GM21360 (cell line): ENCODE measurements around the gene CFAP57.

Experiments used
- ATAC-seq: cut with Tn5 transposase; IDR thresholded peaks from one replicate; pipeline ENCODE4 v1.9.1; 2021; ENCODE audit warnings: mild to moderate bottlenecking, moderate library complexity; ENCODE audit not compliant: unreplicated experiment

CFAP57 gene

DNA sequence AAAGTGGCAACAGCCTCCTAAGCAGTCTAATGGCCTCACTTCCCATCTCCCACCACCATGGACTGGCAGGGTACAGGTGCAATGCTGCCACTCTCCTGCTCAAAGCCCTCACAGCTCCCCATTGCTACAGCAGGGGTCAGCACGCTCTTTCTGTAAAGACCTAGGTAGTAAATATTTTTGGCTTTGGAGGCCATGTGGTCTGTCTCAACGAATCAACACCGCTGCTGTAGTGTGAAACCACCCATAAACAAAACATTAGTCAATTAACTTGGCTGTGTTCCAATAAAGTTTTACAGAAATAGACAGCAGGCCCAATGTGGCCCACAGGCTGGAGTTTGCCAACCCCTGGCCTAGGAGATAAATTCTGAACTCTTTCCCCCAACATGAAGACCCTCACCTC, 53.0 kb downstream of the CFAP57 start:
- no peak for ATAC-seq

DNA sequence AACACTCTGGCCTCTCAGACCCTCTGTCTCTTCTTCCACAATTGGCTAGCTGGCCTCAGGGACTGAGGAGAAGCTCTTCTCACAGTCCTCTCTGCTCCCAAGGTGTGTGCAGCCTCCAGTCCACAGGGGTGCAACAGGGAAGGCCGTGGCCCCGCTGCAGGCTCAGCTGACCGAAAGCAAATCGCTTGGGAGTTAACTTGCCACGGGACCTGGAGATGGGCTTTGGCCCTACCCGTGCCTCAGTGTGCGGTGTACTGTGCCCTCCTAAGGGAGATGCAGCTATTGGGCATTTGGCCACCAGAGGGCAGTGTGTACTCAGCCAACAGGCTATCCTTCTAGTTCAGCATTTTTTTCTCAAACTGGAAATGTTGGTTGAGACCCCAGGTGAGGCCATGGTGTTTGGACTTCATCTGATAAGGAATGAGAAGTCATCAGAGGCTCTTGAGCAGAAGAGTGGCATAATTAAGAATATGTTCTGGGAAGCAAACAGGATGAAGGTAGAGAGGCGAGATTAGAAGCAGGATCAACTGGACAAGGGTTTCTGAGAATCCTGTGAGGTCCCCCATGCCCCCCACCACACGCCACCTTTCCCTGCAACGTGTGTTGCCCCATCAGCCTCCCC, 55.1 kb downstream of the CFAP57 start:
- no peak for ATAC-seq

DNA sequence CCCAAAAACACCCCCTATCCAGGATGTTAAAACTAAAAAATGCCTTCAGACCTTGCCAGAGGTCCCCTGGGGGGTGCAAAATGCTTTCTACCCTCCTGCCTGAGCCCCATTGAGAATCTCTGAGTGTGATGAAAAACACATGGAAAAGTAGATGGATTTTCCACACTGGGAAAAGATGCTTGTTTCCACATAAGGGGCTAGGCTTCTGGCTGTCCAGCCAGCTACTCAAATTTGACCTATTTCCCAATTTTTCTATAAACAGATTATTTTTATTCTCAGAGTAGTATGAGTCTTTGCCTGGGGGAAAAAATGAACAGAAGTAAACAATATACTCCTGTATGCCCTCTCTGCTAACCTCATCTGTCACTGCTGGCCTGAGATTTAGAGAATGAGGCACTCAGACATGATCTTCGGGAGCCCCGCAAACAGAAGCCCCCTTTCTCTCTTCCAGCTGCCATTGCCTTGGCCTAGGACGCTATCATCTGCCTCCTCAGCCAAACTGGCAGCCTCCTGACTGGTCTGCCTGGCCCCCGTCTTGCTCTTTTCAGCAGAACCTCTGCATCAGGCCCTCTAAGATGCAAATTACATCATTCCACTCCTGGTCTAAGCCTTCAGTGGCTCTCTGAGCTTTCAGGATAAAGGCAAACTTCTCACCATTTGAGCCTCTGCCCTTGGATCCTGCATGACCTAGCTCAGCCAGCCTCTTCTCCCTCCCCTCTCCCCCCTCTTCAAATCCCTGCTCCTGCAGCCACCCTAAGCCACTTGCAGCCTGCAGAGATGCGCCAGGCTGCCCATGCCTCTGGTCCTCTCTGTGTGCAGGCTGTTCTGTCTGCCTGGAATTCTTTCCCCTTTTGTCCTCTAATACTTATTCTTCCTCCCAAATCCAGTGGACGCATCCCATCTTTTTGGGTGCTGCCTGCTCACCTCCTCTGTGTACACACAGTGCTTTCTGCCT, 58.0 kb downstream of the CFAP57 start:
- no peak for ATAC-seq

DNA sequence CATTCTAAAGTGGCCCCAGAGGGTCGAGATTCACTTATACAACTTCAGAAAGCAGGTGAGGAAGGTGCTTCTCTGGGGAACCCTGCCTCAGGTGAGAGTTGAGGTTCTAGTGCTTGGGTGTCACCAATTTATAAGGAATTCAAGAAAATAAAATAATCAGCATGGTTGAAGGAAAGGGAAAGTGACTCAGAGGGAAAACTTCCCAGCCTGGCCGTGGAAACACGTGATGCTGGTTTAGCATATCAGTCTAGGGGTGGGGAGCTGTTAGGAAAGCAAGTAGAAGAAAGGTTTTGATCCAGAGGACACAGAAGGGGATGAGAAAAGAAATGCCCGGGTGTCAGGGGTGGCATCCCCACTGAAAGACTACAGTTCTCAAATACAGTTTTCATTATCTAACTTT, 59.9 kb downstream of the CFAP57 start:
- ATAC-seq = no peak

DNA sequence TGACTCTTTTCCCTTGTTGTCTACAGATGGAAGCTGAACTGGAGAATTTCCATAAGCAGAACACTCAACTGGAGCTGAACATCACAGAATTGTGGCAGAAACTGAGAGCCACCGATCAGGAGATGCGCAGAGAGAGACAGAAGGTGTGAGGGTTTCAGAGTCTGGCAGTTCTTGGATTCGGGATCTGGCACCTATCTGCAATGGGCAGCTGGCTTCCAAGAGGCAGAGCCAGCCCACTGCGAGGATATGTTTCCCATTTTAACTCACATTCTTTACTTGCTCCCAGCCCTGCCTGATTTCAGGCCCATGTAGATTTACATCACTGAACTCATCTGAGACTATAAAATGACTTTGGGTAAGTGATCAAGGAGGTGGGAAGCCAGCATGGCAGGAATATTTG, 60.4 kb downstream of the CFAP57 start:
- no peak for ATAC-seq

DNA sequence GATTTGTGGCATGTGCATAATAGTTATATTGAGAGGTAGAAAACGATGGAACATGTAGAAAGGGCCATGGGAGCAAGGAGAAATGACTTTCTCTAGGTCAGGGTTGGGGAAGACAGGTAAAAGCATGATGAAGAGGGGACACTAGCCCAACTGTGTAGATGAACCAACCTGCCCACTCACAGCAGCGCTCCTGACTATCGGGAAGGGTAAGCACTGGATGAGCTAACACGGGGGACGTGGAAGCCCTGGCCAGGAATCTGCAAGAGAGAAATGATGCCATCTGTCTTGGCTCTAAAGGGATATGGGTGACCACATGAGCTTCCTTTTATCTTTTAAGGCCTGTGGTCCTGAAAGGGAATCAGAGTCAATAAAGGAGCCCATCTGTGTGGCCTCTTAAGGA, 61.5 kb downstream of the CFAP57 start:
- no peak for ATAC-seq

DNA sequence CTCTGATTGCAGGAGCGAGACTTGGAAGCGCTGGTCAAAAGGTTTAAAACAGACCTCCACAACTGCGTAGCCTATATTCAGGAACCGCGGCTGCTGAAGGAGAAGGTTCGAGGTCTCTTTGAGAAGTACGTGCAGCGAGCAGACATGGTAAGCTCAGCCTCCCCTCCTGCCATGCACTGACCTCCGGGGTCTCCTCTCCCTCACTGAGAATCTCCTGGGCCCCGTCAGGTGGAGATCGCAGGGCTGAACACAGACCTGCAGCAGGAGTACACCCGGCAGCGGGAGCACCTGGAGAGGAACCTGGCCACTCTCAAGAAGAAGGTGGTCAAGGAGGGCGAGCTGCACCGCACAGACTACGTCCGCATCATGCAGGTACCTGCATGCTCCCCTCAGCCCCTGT, 62.1 kb downstream of the CFAP57 start:
- no peak for ATAC-seq

DNA sequence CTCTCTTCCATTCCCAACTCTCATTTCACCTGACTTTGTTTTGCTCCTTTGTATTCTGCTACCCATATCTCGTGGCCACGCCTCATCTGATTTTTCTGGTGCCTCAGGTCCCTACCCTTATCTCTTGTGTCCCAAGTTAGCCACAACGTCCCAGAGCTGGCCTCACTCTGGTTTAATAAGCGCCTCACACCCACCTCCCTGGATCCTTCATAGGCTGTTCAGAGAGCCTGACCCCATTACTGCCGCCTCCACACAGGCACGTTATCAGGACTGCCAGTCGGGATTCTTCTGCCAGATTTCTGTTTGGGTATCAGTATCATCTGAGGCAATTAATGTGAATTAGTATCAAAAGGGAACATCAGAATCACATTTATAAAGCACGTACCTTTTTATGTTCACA, 62.9 kb downstream of the CFAP57 start:
- no peak for ATAC-seq

DNA sequence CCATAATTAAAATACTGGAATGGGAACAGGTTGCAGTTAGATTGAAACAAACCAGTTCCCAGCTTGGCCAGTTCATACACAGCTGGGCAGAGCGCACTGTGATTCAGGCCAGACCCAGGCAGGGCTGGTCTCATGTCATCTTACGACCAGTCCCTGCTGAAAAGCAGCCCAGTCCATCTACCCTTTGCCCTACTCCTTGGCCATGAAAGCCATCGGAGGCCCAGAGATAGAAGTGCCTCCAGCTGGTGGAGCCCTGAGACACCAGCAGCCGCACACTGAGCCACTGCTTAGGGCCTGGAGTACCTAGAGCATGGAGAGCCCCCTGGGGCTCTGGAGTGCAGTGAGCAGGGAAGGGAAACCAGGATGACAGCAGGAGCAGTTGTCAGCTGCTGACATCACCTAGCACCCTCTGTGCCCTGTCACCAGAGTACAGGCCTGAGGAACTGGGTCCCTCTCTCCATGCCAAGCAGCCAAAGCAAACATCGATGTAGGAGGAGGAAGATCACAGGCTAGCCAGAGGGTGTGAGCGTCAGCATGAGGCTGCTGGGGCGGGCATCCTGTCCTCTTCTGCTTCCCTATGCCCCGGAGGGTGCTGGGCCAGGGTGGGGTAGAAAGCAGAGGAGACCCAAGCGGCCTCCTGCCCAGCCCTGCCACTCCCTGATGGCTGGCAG, 63.5 kb downstream of the CFAP57 start:
- no peak for ATAC-seq

DNA sequence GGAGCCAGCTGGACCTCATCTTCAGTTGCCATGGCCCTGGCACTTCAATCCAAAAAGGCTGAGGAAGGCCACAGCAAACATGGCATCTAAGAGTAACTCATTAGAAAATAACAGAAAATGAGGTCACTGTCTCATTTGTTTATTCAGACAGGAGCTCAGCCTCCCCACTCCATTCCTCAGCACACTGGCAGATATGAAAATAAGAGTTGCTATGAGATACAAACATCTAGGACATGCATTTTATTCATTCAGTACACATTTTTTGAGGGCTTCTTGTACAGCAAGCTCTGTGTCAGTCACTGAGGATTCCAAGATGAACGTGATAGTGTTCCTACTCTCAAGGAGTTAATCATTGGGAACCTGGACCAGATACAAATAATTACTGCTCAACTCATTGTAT, 65.0 kb downstream of the CFAP57 start:
- no peak for ATAC-seq

DNA sequence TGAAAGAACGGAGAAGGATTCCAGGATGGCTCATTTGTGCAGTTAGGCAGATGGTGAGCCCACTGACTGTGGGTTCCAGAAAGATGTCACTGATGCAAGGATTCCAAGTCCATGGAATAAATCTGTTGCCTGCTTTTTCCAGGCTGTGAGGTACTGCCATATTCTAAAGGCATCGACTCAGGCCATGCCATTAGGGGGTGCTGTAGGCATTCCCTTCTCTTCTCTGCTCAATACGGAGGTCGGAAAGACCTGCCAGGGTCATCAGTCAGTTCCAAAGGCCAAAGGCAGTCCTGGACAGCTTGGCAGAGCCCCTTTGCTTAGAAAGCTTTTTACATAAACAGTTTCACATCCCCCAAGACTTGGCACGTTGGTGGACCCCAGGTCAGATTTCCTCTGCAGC, 66.0 kb downstream of the CFAP57 start:
- ATAC-seq = no peak

DNA sequence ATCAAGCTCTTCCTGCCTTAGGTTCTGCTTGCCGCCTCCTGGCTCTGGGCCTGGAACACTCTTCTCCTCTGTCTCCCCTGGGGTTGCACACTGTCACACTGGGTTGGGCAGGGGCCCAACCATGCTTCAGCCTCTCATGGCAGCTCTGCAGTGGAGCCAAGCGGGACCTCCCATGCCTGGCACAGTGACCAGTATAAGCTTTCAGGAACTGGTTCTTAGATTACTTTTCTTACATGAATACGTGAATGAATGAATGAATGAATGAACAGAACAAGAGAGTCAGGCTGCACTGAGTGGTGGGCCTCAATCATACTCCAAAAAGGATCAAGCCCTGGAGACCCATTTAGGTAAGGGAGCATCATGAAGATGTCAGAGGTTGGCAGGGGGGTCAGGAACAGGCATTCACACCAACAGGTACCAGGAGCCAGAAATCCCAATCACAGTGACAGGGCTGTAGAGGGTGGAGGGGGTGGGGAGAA, 66.9 kb downstream of the CFAP57 start:
- no peak for ATAC-seq

DNA sequence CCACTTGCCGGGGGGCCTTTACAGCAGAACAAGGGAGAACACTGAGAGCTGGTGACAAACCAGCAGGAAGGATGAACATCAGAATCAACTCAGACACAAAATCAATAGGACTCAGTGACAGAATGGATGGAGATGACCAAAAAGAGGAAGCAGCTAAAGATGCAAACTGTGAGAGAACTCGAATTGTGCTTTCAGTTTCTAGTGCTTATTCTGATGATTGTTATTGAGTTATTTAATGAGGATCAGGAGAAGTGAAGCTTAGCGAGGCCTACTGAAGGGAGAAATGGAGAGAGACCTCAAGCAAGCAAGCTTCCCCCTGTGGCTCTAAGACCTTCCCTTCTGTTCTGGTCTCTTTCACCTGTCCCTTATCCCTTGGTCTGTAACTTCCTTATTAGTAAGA, 67.4 kb downstream of the CFAP57 start:
- no peak for ATAC-seq

DNA sequence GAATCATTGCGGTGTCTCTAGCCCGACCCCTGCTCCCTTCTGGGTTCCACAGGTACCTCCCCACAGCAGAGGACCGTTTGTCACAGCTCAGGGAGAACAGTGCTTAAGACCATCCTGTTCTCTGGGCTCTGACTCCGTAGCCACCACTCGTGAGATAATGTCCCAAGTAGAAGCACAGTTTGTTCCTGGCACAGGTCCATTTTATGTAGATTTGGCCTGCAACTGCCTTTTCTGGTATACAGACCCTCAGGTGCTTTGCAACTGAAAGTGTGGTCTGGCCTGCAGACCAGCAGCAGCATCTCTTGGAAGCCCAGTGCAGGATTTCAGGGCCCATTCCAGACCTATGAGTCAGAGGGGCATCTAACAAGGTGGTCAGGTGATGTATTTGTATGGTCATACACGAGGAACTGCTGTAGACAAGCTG, 69.3 kb downstream of the CFAP57 start:
- no peak for ATAC-seq

DNA sequence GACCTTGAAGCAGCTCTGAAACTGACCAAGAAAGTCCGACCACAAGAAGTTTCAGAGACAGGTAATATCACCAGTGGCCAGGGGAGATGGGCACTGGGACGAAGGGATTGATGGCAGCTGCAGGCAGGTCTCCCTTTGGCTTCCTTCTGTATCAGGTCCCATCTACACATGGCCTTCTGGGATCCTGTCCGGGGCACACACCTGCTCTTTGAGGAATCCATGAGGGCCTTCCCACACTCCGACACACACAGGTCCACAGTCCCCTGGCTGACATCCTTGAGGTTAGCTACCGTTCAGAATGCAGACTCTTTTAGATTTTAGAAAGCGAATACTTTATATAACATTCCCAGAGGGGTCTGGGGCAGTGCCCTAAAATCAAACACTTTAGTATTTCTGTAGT, 71.2 kb downstream of the CFAP57 start:
- no peak for ATAC-seq

DNA sequence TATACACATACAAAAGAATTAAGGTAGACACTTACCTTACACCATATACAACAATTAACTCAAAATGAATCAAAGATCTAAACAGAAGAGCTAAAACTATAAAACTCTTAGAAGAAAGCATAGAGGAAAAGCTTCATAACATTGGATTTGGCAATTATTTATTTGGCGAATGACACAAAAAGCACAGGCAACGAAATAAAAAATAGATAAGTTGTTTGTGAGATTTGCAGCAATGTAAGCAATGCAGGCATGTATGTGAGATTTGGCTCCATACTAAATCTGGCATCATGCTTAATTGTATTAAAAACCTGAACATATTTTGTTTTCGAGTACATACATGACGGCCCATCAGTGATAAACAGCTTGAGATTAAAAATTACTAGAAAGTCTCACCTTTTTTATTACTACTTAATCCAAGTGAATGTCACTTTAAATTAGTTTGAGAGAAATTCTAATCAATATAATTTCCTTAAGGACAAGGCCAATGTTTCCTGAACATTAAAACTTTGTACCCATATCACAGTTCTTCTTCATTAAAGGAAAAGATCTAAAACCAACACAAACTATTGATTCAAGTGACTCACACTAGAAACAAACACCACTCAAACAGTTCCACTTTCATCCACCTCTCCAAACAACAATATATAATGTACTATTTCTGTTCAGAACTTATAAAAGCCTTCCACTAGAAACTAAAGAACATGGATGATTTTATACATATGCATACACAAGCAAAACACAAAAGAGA, 74.5 kb downstream of the CFAP57 start:
- no peak for ATAC-seq

DNA sequence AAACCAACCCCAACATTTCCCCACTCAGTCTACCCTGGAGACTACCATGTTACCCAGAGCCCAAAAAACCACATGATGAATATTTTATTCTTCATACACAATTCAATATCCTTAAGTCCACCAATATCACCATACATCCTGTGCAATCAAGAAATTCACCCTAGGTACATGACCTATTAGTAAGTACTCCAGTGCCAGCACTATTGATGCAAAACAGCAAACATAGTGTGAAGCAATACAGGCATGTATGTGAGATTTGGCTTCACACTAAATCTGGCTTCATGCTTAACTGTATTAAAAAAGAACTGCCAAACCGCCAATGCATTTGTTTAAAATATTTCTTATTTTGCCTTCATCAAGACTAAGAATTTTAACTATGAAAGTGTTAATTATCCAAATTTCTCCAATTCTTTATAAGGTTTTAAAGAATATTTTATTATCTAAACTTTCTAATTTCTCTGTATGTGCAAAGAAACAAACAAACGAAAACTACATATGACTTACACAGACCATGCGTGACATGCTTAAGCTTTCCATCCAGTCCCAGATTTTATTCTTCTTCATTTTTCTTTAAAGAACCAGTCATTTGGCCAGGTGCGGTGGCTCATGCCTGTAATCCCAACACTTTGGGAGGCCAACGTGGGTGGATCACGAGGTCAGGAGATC, 75.3 kb downstream of the CFAP57 start:
- no peak for ATAC-seq

DNA sequence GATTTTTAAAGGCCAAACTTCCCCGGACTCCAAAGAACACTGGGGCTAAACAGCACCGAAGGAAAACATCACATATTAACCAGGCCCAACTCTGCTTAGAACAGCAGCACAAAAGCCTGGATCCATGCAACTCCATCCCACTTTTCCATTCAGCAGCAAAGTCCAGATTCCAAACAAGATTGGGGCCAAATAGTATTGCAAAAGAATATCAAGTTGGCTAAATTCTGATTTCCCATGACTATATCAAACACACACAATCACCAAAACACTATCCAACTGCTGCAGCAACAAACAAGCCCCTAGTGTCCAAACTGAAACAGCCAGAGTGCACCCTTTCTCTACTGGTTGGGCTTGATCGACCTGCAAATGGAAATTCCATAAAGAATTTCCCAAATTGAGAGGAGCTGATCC, 78.2 kb downstream of the CFAP57 start:
- ATAC-seq = no peak

DNA sequence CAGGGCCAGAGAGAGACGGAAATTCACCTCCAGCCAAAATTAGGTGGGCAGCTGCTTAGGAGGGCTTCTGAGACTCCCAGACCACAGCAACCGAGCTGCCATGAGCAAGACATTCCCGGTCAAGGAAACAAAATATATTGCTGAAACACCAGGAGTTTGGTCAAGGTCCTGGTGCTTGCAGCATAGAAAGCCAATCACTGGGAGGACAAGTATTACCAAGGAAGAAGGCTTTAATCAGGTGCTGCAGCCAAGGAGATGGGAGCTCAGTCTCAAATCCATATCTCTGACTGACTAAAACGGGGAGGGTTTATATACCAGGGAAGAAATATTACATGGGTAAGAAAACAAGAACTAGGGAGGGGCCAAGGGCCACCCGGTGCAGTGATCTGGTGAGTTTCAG, 78.9 kb downstream of the CFAP57 start:
- ATAC-seq = no peak

DNA sequence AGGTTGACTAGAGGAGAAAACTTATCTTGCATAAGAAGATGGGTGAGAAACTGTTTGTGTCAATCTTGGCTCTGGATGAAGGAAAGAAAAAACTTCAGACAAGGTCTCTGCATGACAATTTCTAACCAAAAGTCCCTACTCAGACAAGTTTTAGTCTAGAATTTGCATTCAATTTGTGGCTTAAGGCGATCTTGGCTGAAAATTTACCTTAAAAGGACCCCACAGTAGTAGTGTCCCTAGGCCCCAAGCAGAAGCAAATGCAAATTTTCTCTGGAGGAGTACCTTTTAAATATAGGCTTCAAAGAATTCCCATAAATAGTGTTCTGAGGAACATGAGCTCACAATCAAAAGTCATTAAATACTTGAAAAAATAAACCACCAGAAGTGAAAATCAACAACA, 80.1 kb downstream of the CFAP57 start:
- ATAC-seq = no peak

DNA sequence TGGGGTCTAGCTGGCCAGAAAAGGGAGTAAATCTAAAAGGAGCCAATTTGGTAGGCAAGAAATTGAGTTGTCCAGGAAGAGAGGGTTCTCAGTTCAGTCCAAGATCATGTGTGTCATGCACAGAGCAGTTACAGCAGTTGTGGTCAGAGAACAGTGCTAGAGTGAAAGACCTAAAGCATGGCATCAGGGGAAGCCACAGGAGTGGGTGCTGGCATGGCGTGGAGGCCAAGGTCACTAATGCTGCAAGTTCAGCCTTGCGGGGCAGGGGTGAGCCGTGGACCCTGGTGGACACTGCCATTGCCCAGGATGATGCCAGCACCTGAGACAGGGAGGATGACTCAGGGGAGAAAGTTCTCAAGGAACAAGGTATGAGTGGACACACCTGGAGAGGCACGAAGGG, 81.0 kb downstream of the CFAP57 start:
- ATAC-seq = no peak
